SJSA1 (cell line): ENCODE results near the gene ABLIM2. TPM values are rescaled to one million over a fixed set of nuclear protein-coding genes. Genes with fewer than 3 reads are reported as not detected.

Experiments used
- DNase-seq, 2 experiments: peaks; one replicate each; pipeline ENCODE4 v3.0.0-alpha.2; 2015 to 2020; ENCODE audit warnings: low spot score in 2 of 2, low read depth in 1 of 2
- H3K27ac ChIP-seq: fragments of 250-450 bp; sonication (Bioruptor Pico); 2 replicates; pipeline ENCODE4 v1.5.1; 2020; ENCODE audit warnings: mild to moderate bottlenecking, moderate library complexity
- H3K27me3 ChIP-seq: fragments of 250-450 bp; sonication (Bioruptor Pico); replicated peaks from 2 replicates; pipeline ENCODE4 v1.5.1; 2020; ENCODE audit warnings: mild to moderate bottlenecking, moderate library complexity
- H3K36me3 ChIP-seq: fragments of 250-450 bp; sonication (Bioruptor Pico); 2 replicates; pipeline ENCODE4 v1.5.1; 2020; ENCODE audit warnings: mild to moderate bottlenecking
- H3K4me1 ChIP-seq: fragments of 250-450 bp; sonication (Bioruptor Pico); replicated peaks from 2 replicates; pipeline ENCODE4 v1.6.1; 2021; ENCODE audit warnings: mild to moderate bottlenecking
- H3K4me3 ChIP-seq: fragments of 250-450 bp; sonication (Bioruptor Pico); 2 replicates; pipeline ENCODE4 v1.5.1; 2020; ENCODE audit warnings: mild to moderate bottlenecking
- H3K9me3 ChIP-seq: fragments of 250-450 bp; sonication (Bioruptor Pico); replicated peaks from 2 replicates; pipeline ENCODE4 v1.5.1; 2020; ENCODE audit warnings: mild to moderate bottlenecking
- total RNA-seq: library from RNA; depleted of rRNA; stranded (reverse); fragments of >200 nt; shearing (Covaris generic); gene quantifications from 2 replicates; pipeline ENCODE4 v1.2.3, GENCODE V29; 2014

ABLIM2 gene
- total RNA-seq, 1 experiment from 2014 or later, result 0.13 TPM

DNA sequence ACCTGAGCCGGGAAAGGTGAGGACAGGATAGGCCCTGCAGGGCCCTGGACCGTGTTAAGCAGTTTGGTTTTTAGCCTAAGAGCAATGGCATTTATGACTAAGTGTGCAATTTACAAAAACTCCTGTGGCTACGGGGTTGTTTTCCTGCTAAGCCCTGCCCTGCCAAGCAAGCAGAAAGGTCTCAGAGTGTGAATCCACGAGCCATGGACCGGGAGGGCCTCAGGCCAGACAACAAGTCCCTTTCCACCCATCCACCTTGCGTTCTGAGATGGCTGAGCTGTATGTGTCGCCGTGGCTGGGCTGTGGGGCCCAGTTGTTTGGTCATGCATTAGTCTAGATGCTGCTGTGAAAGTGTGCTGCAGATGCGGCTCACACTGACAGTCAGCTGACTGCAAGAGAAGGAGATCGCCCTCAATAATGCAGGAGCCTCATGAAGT, 185.1 kb downstream of the ABLIM2 start:
- Histone ChIP-seq H3K36me3 (no peaks in the 10 kb centered on the region), H3K4me1 (peaks cover 54% of the 10 kb centered on the region), H3K4me3 (no peak overlapping the region), H3K27ac (no peak overlapping the region), H3K27me3 (no peaks in the 10 kb centered on the region), H3K9me3 (no peaks in the 10 kb centered on the region)
- DNase-seq, result peak in 1 of 2 experiments; percentile 26

DNA sequence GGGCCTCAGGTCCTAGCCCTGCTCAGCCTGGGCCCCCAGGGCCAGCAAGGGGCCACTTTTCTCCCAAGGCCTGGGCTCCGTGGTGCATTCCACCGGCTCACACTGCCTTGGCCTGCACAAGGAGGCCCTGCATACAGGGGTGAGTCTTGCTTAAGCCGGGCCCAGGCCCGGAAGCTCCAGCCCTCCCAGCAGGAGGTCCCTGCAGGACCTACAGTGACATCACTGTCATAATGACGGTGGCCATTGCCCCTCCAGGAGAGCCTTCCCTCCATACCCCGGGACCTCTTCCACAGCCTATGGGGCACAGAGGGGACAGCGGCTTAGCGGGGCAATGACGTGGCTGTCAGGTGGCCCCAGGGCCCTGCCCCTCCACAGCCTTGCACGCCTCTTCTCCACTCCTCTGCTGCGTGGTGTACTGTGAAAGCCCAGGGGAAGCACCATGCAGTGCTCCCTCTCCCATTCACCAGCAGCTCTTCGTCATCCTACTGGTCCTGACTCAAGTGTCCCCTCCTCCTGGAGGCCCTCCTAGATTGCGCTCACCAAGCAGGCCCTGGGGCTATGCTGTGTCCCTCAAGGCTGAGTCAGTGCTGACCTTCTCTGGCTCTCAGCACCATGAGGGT, 186.6 kb downstream of the ABLIM2 start:
- Histone ChIP-seq H3K27ac (no peak overlapping the region), H3K9me3 (no peaks in the 10 kb centered on the region), H3K4me3 (no peak overlapping the region), H3K4me1 (peaks cover 56% of the 10 kb centered on the region), H3K27me3 (no peaks in the 10 kb centered on the region), H3K36me3 (no peaks in the 10 kb centered on the region)
- peak in 1 of 2 experiments; percentile 51 for DNase-seq

DNA sequence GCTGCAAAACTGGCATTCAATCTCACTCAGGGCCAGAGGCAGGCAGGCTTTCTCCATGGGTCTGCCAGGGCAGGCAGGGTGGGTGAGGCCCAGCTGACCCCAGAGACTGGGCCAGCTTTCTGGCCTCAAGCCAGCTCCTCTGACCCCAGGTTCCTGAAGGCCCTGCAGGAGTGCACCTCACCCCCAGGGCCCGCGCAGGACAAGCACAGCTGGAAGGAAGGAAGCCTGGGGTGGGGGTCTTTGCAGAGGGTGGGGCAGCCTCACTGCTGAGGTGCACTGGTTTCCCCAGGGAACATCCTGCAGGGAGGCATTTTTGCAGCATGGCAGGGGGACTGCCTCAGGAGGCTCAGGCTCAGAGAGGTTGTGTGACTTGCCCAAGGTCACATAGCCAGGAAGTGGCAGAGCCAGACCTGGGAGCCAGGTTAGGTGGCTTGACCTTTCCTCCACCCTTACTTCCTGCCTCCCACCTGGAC, 187.4 kb downstream of the ABLIM2 start:
- Histone ChIP-seq H3K36me3 (no peaks in the 10 kb centered on the region), H3K4me3 (no peak overlapping the region), H3K27ac (no peak overlapping the region), H3K27me3 (no peaks in the 10 kb centered on the region), H3K4me1 (peaks cover 56% of the 10 kb centered on the region), H3K9me3 (no peaks in the 10 kb centered on the region)
- no peak for DNase-seq

DNA sequence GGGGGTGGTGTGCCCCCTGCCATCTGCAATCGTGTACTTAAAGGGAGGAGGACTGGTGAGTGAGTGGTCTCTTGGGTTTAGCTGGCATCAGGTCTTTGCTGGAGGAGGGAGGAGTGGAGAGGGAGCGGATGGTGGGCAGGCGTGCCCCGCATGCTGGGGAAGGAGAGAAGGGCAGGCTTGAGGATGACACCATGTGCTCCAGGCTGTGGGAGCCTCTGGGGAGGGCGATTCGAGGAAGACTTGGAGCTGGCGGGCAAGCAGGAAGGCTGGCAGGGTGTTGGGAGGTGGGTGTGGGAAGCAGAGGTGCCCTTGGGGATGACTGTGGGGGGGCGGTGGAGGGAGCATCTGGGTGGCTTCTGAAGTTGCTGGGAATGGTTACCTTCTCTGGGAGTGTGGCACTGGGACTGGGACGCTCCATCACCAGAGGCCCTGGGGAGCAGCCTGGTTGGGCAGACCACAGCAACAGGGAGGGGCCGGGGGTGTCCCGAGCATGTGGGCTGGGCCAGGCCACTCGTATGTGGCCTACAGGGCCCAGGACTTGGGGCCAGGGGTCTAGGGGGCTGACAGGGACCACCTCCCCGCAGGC, 188.2 kb downstream of the ABLIM2 start:
- peak overlapping the region; percentile 52 for H3K27ac ChIP-seq
- no peak overlapping the region for H3K4me3 ChIP-seq
- no peaks in the 10 kb centered on the region for H3K27me3 ChIP-seq
- peaks cover 56% of the 10 kb centered on the region for H3K4me1 ChIP-seq
- H3K36me3 ChIP-seq, result no peaks in the 10 kb centered on the region
- no peak for DNase-seq
- H3K9me3 ChIP-seq, result no peaks in the 10 kb centered on the region

DNA sequence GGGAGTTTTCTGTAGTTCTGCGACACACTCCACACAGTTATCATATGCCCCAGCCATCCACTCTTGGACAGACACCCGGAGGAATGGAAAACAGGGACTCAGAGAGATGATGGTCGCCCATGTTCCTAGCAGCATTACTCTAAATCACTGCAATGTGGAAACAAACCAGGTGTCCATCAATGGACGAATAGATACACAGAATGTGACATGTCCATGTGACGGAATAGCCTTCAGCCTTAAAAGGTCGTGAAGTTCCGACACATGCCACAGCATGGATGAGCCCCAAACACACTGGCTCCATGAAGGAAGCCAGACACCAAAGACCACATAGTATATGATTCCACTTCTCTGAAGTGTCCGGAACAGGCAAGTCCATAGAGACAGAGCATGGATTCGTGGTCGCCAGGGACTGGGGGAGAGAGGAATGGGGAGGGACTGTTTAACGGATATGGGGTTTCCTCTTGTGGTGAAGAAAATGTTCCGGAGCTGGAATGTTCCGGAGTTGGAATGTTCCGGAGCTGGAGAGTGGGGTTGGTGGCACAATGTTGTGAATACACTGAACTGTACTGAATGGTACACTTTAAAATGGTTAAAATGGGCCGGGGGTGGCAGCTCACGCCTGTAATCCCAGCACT, 190.2 kb downstream of the ABLIM2 start:
- Histone ChIP-seq H3K27ac (no peak overlapping the region), H3K36me3 (no peaks in the 10 kb centered on the region), H3K9me3 (no peaks in the 10 kb centered on the region), H3K27me3 (no peaks in the 10 kb centered on the region), H3K4me3 (no peak overlapping the region), H3K4me1 (peaks cover 52% of the 10 kb centered on the region)
- no peak for DNase-seq

DNA sequence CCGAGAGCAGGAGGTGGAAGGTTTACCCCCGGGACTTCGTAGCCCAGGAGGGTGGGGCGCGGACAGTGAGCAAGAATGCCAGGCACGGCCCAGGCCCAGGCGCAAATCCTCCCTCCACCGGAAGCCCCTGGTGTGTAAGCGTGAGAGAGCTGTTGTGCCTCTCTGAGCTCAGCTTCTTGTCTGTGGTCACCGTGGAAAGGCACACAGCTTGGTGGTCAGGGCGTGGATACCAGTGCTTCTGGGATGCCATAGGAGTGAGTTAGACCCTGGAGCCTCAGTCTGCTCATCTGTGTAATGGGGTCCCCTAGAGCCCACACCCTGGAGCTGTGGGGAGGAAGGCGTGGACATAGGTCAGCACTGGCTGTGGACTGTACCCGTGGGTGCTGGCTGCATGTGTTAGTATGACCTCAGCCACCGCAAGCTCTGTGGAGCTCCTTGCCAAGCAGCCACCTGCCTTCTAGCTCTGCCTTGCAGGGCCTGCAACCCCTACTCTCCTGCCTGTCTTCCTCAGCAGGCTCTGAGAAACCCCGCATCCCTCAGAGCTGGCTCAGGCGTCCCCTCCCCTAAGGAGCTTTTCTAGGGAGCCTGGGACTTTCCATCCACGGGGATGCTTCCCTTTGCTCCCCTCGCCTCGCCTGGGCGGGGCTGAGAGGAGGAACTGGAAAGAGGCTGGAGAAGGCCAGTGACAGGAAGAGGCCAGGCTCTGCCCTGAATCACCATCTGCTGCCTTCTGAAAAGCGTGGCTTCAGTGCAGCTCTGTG, 190.9 kb downstream of the ABLIM2 start:
- peaks cover 45% of the 10 kb centered on the region for H3K4me1 ChIP-seq
- no peaks in the 10 kb centered on the region for H3K9me3 ChIP-seq
- no peak for DNase-seq
- H3K4me3 ChIP-seq, result no peak overlapping the region
- H3K27ac ChIP-seq, result no peak overlapping the region
- no peaks in the 10 kb centered on the region for H3K36me3 ChIP-seq
- no peaks in the 10 kb centered on the region for H3K27me3 ChIP-seq

DNA sequence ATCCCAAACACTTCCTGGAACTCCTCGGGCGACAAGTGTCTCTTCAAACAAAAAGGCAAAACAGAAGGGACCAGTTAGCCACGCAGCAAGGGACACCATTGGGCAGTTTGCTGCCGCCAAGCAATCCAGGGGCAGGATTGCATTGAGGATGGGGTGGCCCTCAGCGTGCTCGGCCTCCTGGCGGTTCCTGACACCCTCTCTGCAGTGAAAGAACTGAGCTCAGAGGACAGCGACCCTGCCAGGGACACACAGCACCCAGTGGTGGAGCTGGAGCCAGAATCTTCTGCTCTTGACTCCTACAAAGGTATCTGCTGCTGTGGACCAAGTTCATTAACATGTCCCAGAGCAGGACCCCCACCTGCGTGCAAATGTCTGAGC, 191.6 kb downstream of the ABLIM2 start:
- H3K4me1 ChIP-seq, result peaks cover 38% of the 10 kb centered on the region
- no peaks in the 10 kb centered on the region for H3K36me3 ChIP-seq
- no peak overlapping the region for H3K4me3 ChIP-seq
- no peak for DNase-seq
- H3K9me3 ChIP-seq, result no peaks in the 10 kb centered on the region
- no peaks in the 10 kb centered on the region for H3K27me3 ChIP-seq
- H3K27ac ChIP-seq, result no peak overlapping the region

DNA sequence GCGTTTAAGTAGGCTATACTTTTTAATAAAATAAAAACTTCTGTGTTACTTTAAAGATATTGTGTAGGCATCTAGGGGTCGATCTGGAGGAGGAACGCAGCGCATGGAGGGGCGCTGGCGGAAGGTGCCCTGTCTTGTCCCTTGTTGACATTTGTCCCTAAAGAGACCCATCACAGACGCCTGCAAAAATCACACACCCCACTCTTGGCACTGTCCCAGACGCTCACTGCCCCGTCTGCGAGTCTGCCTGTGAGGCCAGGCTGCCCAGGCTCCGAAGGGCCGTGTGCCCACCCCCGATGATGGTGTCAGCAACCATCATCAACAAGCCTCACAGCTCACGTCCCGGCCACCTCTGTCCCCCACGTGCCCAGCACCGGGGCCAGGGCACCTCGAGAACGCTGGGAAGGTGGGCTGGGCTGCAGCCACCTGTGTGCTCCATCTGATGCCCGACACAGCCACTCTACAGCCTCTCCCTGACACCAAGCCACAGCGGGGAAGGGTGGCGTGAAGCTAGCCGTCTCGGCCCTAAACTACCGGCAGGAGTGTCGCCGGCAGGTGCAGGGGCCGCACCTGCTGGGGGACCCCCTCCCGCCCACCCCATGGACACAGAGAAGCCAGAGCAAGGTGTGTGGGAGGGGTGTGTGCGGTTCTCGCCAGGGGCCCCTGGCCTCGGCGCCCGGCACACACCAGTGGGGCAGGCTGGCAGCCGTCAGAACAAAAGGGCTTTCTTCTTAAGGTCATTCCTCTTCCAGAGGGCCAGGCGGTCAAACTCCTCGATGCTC, 192.1 kb downstream of the ABLIM2 start:
- H3K4me3 ChIP-seq, result no peak overlapping the region
- H3K27ac ChIP-seq, result no peak overlapping the region
- no peaks in the 10 kb centered on the region for H3K36me3 ChIP-seq
- H3K27me3 ChIP-seq, result no peaks in the 10 kb centered on the region
- no peak for DNase-seq
- peaks cover 33% of the 10 kb centered on the region for H3K4me1 ChIP-seq
- no peaks in the 10 kb centered on the region for H3K9me3 ChIP-seq

DNA sequence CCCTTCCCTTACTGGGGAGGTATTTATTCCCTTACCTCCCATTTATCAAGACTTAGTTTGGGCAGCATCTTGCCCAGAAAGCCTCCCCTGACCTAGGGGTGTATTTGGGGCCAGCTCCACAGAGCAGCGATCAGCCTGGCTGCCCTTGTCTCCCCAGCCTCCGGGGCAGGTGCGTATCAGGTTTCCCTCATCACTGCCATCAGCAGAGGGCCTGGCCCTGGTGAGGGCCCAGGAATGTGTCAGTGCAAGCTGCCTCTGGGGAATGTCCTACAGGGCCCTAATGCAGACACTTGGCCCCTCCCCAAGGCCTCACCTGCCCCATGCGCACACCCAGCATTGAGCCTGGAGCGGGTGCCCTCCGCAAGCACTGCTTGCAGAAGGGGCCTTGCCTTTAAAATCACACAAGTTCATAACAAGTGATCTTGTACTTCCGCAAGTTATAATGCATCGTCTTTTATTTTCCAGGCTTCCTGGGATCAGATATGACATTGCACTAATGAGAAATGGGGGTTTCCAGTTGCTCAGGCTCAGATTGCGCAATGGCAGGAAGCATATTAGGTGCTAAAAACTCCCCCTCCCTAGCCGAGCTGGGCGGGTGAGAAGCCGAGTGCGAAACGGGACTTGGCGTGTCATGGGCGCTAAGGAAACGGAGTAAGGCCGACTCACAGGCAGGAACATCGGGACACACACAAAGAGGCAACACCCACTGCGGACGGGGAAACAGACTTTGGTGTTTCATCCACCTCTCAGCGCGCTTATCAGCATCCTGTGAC, 193.5 kb downstream of the ABLIM2 start:
- DNase-seq, result no peak
- Histone ChIP-seq H3K9me3 (no peaks in the 10 kb centered on the region), H3K27ac (no peak overlapping the region), H3K4me3 (no peak overlapping the region), H3K4me1 (peaks cover 26% of the 10 kb centered on the region), H3K27me3 (no peaks in the 10 kb centered on the region), H3K36me3 (no peaks in the 10 kb centered on the region)

DNA sequence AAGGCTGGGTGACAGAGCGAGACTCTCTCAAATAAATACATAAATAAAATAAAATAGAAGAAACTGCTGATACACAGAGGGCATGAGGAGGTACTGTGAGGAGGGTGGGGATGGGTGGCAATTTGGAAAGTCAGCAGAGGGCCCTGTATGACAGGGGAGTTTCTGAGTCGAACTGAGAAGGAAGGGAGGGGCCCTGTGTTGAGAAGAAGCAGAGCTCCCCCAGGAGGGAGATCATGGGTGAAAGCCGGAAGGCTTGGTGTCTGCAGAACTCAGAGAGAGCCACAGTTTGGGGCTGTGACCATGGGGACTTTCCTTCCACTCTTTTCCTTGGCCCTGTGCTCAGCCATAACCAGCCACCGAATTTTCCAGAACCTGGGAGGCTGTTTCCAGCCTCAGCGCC, 194.2 kb downstream of the ABLIM2 start:
- no peak for DNase-seq

DNA sequence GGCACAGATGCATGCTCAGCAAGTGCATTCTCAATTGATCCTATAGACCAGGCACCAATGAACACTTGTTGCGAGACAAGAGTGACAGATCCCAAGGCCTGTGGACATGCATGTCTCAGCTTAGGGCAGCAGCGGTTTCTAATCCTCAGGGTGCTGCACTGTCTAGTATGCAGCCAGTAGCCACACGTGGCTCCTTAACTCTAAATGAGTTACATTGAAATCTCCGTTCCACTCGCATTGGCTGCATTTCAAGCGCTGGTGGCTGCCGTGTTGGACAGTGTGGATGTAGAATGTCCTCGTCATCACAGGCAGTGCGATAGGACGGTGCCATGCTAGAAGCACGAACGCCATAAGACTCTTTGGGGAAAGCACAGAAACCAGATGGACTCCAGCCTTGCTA, 194.9 kb downstream of the ABLIM2 start:
- no peak for DNase-seq
- no peaks in the 10 kb centered on the region for H3K36me3 ChIP-seq
- H3K9me3 ChIP-seq, result no peaks in the 10 kb centered on the region

More for the DNA sequence above, 194.2 kb downstream of the ABLIM2 start:
- H3K4me3 ChIP-seq, result no peak overlapping the region
- peaks cover 20% of the 10 kb centered on the region for H3K4me1 ChIP-seq
- H3K27me3 ChIP-seq, result no peaks in the 10 kb centered on the region
- no peaks in the 10 kb centered on the region for H3K9me3 ChIP-seq
- H3K36me3 ChIP-seq, result no peaks in the 10 kb centered on the region
- no peak overlapping the region for H3K27ac ChIP-seq

DNA sequence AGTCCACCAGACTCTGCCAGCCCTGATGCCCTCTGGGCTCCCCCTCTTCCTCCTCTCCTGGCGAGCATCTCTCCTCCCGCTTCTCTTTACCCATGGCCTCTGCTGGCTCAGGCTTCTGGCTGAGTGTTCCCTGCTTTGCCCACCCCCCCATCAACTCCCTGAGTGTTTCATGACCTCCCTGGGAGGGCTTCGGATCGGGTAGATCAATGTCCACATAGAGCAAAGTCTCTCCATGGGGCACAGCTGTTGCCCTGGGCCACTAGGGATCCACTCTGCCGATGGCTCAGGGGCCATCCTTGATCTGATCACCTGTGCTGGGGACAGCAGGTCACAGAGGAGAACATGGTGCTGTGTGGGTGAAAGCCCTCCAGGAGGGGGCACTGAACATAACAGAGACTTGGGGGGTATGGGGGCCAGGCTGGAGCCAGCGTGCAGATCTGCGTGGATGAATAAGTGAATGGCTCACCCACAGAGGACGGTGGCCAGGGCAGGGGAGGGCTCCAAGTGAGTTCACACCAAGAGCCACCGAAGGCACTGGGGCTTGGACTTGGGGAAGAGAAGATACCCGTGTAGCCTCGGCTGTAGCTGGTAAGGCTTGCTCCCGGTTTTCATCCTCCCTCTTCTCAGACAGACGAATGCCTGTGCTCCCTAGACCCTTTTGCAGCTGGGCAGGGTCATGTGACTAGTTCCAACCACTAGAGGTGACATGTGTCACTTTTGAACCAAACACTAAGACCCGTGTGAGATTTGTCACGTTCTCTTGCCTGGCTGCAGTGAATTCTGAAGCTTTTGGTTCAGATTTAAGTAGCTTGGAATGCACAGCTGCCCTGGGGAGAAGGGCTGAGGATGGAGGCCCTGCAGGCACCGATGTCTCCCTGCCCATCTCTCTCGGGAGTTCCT, 195.8 kb downstream of the ABLIM2 start:
- no peaks in the 10 kb centered on the region for H3K27me3 ChIP-seq
- H3K9me3 ChIP-seq, result no peaks in the 10 kb centered on the region
- no peak overlapping the region for H3K4me3 ChIP-seq
- no peak for DNase-seq
- peaks cover 16% of the 10 kb centered on the region for H3K4me1 ChIP-seq
- H3K36me3 ChIP-seq, result no peaks in the 10 kb centered on the region
- H3K27ac ChIP-seq, result no peak overlapping the region

More for the DNA sequence above, 194.9 kb downstream of the ABLIM2 start:
- Histone ChIP-seq H3K4me3 (no peak overlapping the region), H3K4me1 (peaks cover 16% of the 10 kb centered on the region), H3K27ac (no peak overlapping the region), H3K27me3 (no peaks in the 10 kb centered on the region)
